ENCODE results near the gene DGKE.

DNA sequence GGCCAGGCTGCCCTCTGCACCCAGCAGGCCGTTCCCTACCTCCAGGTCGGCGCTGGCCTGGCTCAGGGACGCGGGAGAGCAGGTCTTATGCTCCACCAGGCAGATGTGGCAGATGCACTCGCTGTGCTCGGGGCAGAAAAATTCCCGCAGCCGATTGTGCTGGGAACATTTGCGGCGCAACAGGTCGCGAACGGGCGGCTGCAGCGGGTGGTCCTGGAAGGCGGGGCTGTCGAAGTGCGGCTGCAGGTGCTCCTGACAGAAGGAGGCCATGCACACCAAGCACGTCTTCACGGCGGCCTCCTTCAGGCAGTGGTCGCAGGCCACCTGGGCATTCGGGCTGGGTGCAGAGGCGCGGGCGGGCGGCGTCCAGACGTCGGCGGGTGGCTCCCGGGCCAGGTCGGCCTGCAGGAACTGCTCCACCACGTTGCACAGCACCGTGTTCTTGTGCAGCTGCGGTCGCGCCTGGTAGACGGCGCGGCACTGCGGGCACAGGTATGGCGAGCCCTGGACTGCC is 79.5 kb downstream of the DGKE start:
- TF ChIP-seq POLR2A (IDR thresholded peaks at IDR 0.05; ENCODE audit: low read depth, low read length) (no peak), POLR2AphosphoS5 (IDR thresholded peaks at IDR 0.05; ENCODE audit: low read depth, low read length) (no peak)
